Loucy (cell line): ENCODE measurements around the gene ROBO2.

Source experiments
- EZH2phosphoT487 ChIP-seq: fragments of 200-600 bp; IDR thresholded peaks from 2 replicates; pipeline ENCODE4 v1.6.1; 2018; ENCODE audit warnings: antibody characterized with exemption, mild to moderate bottlenecking, moderate library complexity, borderline replicate concordance
- TF ChIP-seq, protein P1 (sequence below): fragments of 200-600 bp; sonication (generic); conservative IDR thresholded peaks from 2 replicates; pipeline ENCODE4 v1.5.1; 2014; ENCODE audit warnings: mild to moderate bottlenecking, antibody characterized with exemption, low read length

DNA sequence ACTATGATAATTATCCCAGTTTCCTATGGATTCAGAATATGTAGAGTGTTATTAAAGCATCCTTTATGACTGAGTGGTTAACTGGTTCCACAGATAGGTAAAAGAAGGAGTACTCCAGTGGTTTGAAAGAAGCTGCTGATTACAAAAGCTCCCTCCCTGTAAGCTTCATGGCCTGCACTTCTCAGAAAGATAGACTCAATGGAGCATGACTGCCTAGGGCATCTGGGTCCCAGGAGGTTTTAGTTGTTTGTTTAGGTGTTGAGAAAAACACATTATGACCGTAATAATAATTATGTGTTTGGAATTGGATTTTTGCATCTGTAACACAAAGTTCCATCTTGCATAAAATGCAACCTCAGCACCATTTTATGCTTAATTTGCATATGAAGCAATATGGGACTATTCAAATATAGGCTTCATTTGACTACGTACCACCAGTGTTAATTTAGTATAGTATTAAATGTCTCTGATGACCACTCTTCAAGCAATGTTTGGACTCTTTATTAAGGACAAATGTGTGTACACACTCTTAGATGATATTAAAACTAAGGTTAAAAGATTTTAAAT is 121.1 kb downstream of the ROBO2 start:
- TF ChIP-seq, protein P1, sequence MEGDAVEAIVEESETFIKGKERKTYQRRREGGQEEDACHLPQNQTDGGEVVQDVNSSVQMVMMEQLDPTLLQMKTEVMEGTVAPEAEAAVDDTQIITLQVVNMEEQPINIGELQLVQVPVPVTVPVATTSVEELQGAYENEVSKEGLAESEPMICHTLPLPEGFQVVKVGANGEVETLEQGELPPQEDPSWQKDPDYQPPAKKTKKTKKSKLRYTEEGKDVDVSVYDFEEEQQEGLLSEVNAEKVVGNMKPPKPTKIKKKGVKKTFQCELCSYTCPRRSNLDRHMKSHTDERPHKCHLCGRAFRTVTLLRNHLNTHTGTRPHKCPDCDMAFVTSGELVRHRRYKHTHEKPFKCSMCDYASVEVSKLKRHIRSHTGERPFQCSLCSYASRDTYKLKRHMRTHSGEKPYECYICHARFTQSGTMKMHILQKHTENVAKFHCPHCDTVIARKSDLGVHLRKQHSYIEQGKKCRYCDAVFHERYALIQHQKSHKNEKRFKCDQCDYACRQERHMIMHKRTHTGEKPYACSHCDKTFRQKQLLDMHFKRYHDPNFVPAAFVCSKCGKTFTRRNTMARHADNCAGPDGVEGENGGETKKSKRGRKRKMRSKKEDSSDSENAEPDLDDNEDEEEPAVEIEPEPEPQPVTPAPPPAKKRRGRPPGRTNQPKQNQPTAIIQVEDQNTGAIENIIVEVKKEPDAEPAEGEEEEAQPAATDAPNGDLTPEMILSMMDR = no peak
- no peak for TF ChIP-seq EZH2phosphoT487
